HG02588 (cell line): Measurements from ENCODE around the gene XPNPEP1.

Experiments
- ATAC-seq: cut with Tn5 transposase; IDR thresholded peaks from one replicate; pipeline ENCODE4 v1.9.1; 2021; ENCODE audit warnings: mild to moderate bottlenecking, moderate library complexity; ENCODE audit not compliant: unreplicated experiment

XPNPEP1 gene

GRCh38 chr10:109922976-109923921 lies at the start of gene XPNPEP1:
XPNPEP1 (minus strand) TSS chr10:109923511; CDS start chr10:109923433, 78 bp downstream.
- peak; percentile 97 for ATAC-seq

- ATAC-seq: no peak
Measured at GRCh38 chr10:109972372-109973001, 49.2 kb upstream of the XPNPEP1 start.

- no peak for ATAC-seq
Measured at GRCh38 chr10:109971634-109972033, 48.3 kb upstream of the XPNPEP1 start.

GRCh38 chr10:109969760-109970346 lies 46.5 kb upstream of the XPNPEP1 start:
- no peak for ATAC-seq

GRCh38 chr10:109968953-109969759 lies 45.8 kb upstream of the XPNPEP1 start:
- no peak for ATAC-seq

- ATAC-seq: no peak
Measured at GRCh38 chr10:109967739-109968088, 44.4 kb upstream of the XPNPEP1 start.

- ATAC-seq: no peak
Measured at GRCh38 chr10:109966961-109967738, 43.8 kb upstream of the XPNPEP1 start.

- no peak for ATAC-seq
Measured at GRCh38 chr10:109964318-109964717, 41.0 kb upstream of the XPNPEP1 start.

- no peak for ATAC-seq
Measured at GRCh38 chr10:109963439-109963838, 40.1 kb upstream of the XPNPEP1 start.

- ATAC-seq: no peak
Measured at GRCh38 chr10:109962247-109962646, 38.9 kb upstream of the XPNPEP1 start.

GRCh38 chr10:109961174-109962001 lies 38.1 kb upstream of the XPNPEP1 start:
- no peak for ATAC-seq

- no peak for ATAC-seq
Measured at GRCh38 chr10:109960682-109961081, 37.4 kb upstream of the XPNPEP1 start.

GRCh38 chr10:109959259-109960145 lies 36.2 kb upstream of the XPNPEP1 start:
- no peak for ATAC-seq

GRCh38 chr10:109958059-109958458 lies 34.7 kb upstream of the XPNPEP1 start:
- no peak for ATAC-seq

- peak; percentile 94 for ATAC-seq
Measured at GRCh38 chr10:109957092-109957797, 33.9 kb upstream of the XPNPEP1 start.

- ATAC-seq: peak; percentile 66
Measured at GRCh38 chr10:109956454-109957091, 33.3 kb upstream of the XPNPEP1 start.

GRCh38 chr10:109953766-109954165 lies 30.5 kb upstream of the XPNPEP1 start:
- ATAC-seq: no peak
